ENCODE data around the gene MSL3B.
"Not testable (repeated sequence)": the region's sequence is repeated elsewhere in the genome, so short reads cannot be mapped to it uniquely, and the experiment has no call there.

MSL3B gene

GRCh38 chr2:233867993-233868532 is at the start of gene MSL3B:
Gene MSL3B (minus strand): TSS chr2:233868386.
- peak; percentile 68 for DNase-seq

DNA sequence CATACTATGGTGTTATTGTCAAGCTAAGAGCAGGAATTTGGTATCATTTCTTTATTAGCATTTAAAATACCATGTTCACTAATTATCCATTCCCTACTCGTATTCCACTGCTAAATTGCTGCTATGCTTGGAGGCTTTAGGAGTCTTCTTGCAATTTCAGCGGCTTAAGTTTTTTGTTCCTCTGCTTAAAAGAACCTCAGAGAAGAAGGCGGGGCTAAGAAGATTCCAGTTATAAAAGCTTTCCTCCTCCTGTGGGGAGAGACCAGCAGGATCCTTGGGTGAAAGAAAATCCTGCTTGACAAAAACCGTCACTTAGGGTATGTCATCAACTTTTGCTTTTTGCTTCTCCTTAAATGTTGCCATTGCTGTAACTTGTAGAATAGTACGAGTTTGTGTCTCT is 48.9 kb upstream of the MSL3B start, which contains the start of gene TRPM8:
Gene TRPM8 (plus strand): TSS at position 258 of the 400 bp plus-strand sequence. CDS start 9,165 bp downstream, outside the sequence.
- DNase-seq: no peak

- no peak for DNase-seq
Observed at GRCh38 chr2:233915128-233915527, 46.9 kb upstream of the MSL3B start.

DNA sequence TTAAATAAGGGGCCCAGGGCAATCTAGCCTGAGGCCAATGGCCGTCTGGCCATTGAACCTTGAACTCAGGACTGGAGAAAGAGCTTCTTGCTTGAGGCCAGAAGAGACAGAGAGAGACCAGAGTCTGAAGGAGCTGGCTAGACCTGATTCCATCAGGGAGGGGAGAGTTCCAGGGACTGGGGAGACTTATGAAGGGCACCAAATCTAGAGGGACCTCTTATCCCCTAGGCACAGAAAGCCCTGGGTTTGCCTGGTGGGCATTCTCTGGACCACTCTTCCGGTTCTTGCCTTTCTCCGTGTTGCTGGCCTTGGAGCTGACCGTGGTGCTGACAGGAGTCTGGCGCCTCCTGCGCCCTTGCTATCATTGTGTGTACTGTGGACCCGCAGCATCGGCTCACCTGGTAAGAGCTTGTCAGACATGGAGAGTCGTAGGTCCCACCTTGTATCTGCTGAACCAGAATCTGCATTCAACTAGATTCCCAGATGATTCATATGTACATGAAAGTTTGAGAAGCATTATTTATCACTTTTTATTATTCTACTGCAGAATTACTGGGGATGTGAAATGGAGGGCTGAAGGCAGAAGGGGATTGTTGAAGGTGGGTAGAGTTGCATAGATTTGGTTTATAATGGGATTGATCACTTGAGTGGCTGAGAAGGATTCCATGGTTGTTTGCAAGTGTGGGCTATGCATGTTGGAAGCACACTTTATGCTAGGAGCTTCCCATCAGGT is 44.7 kb upstream of the MSL3B start:
- peak; percentile 23 for DNase-seq

GRCh38 chr2:233907627-233908026 is 39.4 kb upstream of the MSL3B start:
- no peak for DNase-seq

DNA sequence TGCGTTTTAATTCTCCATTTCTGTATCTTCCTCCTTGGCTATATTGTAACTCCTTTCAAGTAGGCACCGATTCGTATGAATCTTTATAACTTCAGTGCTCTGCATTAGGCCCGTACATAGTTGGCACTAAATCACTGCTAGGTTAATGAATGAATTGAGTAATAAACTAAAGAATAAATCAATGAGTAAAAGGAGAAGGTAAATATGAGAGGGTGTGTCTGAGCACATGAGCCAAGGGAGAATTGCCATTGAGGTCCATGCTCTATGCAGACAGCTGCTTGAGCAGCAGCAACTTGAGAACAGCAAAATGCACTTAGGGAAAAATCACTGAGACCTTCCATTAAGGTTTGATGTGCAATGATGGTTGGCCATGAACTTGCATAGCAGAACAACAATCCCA is 37.8 kb upstream of the MSL3B start:
- DNase-seq: no peak

GRCh38 chr2:233901884-233902283 is 33.7 kb upstream of the MSL3B start:
- DNase-seq: no peak

GRCh38 chr2:233901367-233901766 is 33.2 kb upstream of the MSL3B start:
- DNase-seq: no peak

- DNase-seq: not testable (repeated sequence)
Observed at GRCh38 chr2:233896253-233896652, 28.1 kb upstream of the MSL3B start.

GRCh38 chr2:233892793-233893192 is 24.6 kb upstream of the MSL3B start:
- no peak for DNase-seq

GRCh38 chr2:233882353-233882752 is 14.2 kb upstream of the MSL3B start:
- no peak for DNase-seq

DNA sequence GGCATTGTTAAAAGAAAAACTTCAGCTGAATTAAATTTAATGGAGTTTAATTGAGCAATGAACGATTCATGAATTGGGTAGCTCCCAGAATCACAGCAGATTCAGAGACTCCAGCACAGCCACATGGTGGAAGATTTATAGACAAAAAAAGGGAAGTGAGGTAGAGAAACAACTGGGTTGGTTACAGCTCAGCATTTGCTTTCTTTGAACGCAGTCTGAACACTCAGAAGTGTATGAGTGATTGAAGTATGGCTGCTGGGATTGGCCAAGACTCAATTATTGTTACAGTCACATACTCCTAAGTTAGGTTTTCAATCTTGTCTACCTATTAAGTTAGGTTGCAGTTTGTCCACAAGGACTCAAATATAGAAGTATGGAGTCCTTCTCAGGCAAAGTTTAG is 3.9 kb upstream of the MSL3B start:
- not testable (repeated sequence) for DNase-seq

GRCh38 chr2:233871432-233871831 is 3.2 kb upstream of the MSL3B start:
- no peak for DNase-seq

DNA sequence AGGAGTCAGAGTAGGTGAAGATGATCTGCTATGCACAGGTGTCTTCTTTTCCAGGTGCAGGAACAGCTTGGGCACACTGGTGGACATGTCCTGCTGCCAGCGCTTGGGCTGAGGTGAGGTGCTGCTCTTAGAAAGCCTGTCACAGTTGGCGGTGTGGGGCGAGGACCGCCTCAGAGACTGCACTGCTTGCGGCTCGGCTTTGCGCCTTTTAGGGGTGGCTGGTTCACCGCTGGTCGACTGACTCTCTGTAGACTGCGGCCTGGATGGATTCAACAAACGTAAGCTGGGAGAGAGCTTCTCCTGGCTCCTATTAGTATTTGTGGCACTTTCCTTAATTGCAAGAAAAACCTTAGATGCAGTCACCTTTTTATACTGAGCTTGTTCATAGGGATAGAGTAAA is 1.7 kb downstream of the MSL3B start:
- DNase-seq: no peak

DNA sequence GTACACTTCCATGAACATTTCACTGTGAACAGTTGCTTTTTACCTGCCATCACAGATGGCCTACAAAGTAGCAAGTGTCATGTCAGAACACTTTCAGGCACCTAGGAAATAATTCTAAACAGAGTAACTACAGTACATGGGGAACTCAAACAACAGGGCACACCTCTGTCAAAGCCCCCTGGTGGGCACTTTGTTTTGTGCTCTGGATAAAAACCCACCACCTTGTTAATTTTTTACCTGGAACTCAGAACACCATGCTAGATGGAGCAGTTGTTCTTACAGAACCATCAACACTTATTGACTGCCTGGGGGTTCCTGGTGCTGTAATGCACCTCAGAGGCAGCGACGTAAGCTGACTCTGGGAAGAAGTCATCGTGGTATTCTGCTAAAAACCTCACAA is 2.3 kb downstream of the MSL3B start:
- DNase-seq: peak; percentile 9

DNA sequence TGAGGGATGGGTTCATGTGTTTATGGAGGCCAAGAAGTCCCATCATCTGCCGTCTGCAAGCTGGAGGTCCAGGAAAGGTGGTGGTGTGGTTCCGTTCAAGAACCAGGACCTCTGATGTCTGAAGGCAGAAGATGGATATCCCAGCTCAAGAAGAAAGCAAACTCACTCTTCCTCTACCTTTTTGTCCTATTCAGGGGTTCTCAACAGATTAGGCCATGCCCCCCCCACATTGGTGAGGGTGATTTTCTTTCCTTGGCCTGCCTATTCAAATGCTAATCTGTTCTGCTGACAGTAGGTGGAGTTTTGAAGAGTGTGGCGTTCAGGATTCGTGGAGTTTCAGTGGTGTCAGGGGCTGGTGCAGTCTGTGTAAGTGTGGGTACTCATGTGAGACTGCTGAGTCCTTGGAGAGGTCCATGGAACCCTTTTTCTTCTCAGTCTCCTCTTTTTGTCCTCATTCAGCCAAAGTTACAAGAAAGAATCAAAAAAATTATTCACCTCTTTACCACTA is 5.9 kb downstream of the MSL3B start:
- no peak for DNase-seq

GRCh38 chr2:233858331-233858730 is 9.9 kb downstream of the MSL3B start:
- DNase-seq: no peak

DNA sequence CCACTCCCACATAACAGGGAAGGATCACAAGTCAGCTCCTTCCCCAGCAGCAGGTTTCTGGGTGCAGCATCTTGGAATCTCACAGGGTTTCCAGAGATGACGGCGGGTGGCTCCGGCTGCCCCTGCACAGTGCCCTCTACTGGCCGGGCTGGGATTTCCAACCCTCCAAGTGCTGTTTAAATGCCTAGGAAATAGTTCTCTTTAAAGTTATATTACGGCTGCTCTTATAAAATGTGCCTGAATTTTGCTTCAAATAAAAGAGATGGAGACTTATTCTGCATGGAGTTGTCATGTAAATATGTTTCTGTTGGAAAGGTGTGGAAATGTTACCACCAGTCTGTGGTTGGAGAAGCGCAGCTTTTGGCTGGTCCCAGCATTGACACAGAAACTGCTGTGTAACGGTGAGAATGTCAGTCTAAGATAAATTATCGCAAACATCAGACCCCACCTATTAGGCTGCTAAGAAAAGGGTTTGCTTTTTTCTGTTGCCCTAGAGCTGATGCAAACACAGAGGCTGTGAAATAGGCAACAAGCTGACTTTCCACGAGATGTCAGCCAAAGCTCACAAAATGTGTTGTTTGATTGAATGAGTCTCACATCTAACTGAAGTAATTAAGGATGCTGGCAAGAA is 10.6 kb downstream of the MSL3B start:
- DNase-seq: peak; percentile 63

GRCh38 chr2:233856184-233856583 is 12.0 kb downstream of the MSL3B start:
- DNase-seq: no peak

- no peak for DNase-seq
Observed at GRCh38 chr2:233855345-233855744, 12.8 kb downstream of the MSL3B start.

GRCh38 chr2:233854241-233854981 is 13.8 kb downstream of the MSL3B start, which contains the start of gene HJURP:
Gene HJURP (minus strand): TSS chr2:233854535. CDS start chr2:233854500, 35 bp downstream.
- DNase-seq: peak; percentile 98

DNA sequence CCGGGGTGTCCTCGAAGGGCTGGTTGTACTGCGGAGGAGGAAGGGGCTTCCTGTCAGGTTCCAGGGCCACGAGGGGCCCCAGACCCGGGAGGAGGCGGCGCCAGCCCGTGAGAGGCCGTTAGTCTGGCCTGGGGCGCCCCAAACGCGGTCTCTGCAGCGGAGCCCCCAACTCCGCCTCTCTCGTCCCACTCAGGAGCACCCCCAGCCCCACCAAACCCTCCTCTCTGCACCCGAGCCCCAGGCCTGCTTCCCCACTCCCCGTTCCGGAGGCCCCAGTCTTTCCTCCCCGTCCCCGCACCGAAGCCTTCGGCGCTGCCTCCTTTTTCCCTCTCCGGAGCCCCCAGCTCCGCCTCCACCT is 14.3 kb downstream of the MSL3B start:
- no peak for DNase-seq

DNA sequence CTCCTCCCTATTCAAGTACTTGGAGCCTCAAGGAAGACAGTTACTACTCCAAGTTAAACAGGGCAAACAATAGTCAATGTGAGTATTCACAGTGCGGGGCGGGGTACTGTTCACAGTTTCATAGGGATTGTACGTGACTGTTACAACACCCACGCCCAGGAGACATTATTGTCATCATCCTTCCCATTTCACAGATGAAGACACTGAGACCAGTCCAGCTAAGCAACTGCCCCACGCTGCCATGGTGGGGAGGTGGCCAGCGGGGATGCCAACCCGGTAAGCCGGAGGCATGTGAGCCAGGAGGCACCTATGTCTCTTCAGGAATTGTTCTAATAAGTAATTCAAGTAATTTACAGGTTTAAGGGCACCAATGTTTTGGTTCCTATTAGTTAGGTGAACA is 14.8 kb downstream of the MSL3B start:
- DNase-seq: no peak

Data from activated CD4-positive, alpha-beta T cell treated with anti-CD3 and anti-CD28 coated beads, Interleukin-10, Interleukin-2, amounts not matched to agents 100 ng/mL and 50 ng/mL, durations not matched to agents 16 hours and 8 hours (primary cell).